H1 (cell line): Measurements from ENCODE around the gene GNAI2. TPM values are rescaled to one million over a fixed set of nuclear protein-coding genes. Genes with fewer than 3 reads are reported as not detected.
A peak's percentile ranks its signal among the peaks of the same experiment; 100 is the strongest.

ENCODE experiments used
- CTCF ChIA-PET: fragments of 300-600 bp; sonication (Branson Sonifier 250); formaldehyde crosslinking; loops from one replicate; lab custom pipeline; 2021; ENCODE audit not compliant: partially characterized antibody; lab: Charles Lee
- POLR2A ChIA-PET: fragments of 300-600 bp; sonication (Branson Sonifier 250); formaldehyde crosslinking; loops from one replicate; lab custom pipeline; 2021; ENCODE audit warnings: inconsistent platforms; ENCODE audit not compliant: partially characterized antibody; lab: Charles Lee
- DNase-seq, 2 experiments: peaks; one replicate each; pipeline versions ENCODE4 v3.0.0 to v3.0.0-alpha.2; 2010 to 2022; ENCODE audit warnings: low spot score in 2 of 2, low read depth in 1 of 2, mixed read lengths in 1 of 2
- FAIRE-seq: peaks from 2 replicates; lab custom pipeline; 2011; peaks lifted over from hg19 to GRCh38; lab: Jason Lieb, UNC
- H2AFZ ChIP-seq: 2 replicates; pipeline ENCODE4 v1.8.1; 2012; ENCODE audit warnings: low read length, inconsistent platforms
- H2AK5ac ChIP-seq: 2 replicates; pipeline ENCODE4 v1.6.1; 2013; ENCODE audit warnings: low read depth, low read length
- H2BK120ac ChIP-seq: replicated peaks from 2 replicates; pipeline ENCODE3; 2013; ENCODE audit warnings: low read depth, low read length, inconsistent platforms
- H2BK12ac ChIP-seq: 2 replicates; pipeline ENCODE4 v1.6.1; 2013; ENCODE audit warnings: low read depth, low read length
- H2BK15ac ChIP-seq: 2 replicates; pipeline ENCODE4 v1.6.1; 2013; ENCODE audit warnings: low read length
- H2BK20ac ChIP-seq: 2 replicates; pipeline ENCODE4 v1.6.1; 2013; ENCODE audit warnings: low read length
- H2BK5ac ChIP-seq: 2 replicates; pipeline ENCODE4 v1.6.1; 2013; ENCODE audit warnings: low read depth, low read length
- H3K14ac ChIP-seq: 2 replicates; pipeline ENCODE4 v1.6.1; 2013; ENCODE audit warnings: inconsistent platforms; ENCODE audit not compliant: insufficient read length
- H3K18ac ChIP-seq: 2 replicates; pipeline ENCODE4 v1.6.1; 2013; ENCODE audit warnings: low read length; ENCODE audit errors: extremely low read depth
- H3K23ac ChIP-seq: 2 replicates; pipeline ENCODE4 v1.6.1; 2013; ENCODE audit warnings: inconsistent platforms; ENCODE audit not compliant: insufficient read length
- H3K23me2 ChIP-seq: 2 replicates; pipeline ENCODE4 v1.6.1; 2013; ENCODE audit warnings: low read depth, low read length
- H3K27ac ChIP-seq: 2 replicates; pipeline ENCODE4 v1.6.1; 2011; ENCODE audit warnings: low read depth, low read length, inconsistent platforms
- H3K27me3 ChIP-seq, 4 experiments: replicated peaks in 1 of 4; 1 replicate in 1 of 4; 2 replicates in 3 of 4; pipeline versions ENCODE4 v1.6.1 to v1.8.1; 2011 to 2013; ENCODE audit warnings: low read length in 3 of 4, mild to moderate bottlenecking in 3 of 4, inconsistent platforms in 2 of 4, mixed read lengths in 2 of 4, moderate library complexity in 1 of 4; ENCODE audit not compliant: control insufficient read depth in 3 of 4, insufficient read depth in 3 of 4; ENCODE audit errors: extremely low read depth in 1 of 4
- H3K36me3 ChIP-seq, 4 experiments: 2 replicates each; pipeline versions ENCODE4 v1.6.1 to v1.8.1; 2011 to 2013; ENCODE audit warnings: mild to moderate bottlenecking in 4 of 4, low read length in 3 of 4, moderate library complexity in 2 of 4, control low read depth in 1 of 4, inconsistent platforms in 1 of 4; ENCODE audit not compliant: insufficient read depth in 4 of 4, control insufficient read depth in 2 of 4
- H3K4ac ChIP-seq: replicated peaks from 2 replicates; pipeline ENCODE3; 2013; ENCODE audit warnings: low read length, low read depth, mixed read lengths, inconsistent platforms; ENCODE audit not compliant: insufficient read length
- H3K4me1 ChIP-seq, 4 experiments: replicated peaks in 1 of 4; 1 replicate in 1 of 4; 2 replicates in 3 of 4; pipeline versions ENCODE4 v1.6.1 to v1.8.1; 2011 to 2013; ENCODE audit warnings: low read length in 3 of 4, inconsistent platforms in 2 of 4, mixed read lengths in 1 of 4; ENCODE audit not compliant: insufficient read depth in 4 of 4, control insufficient read depth in 3 of 4
- H3K4me2 ChIP-seq, 2 experiments: 2 replicates each; pipeline versions ENCODE4 v1.6.1 to v1.8.1; 2011 to 2013; ENCODE audit warnings: low read depth in 2 of 2, low read length in 2 of 2, control low read depth in 1 of 2, inconsistent platforms in 1 of 2, mild to moderate bottlenecking in 1 of 2; ENCODE audit not compliant: insufficient read depth in 1 of 2
- H3K4me3 ChIP-seq, 4 experiments: fragments of 200-600, 300-600 bp in 1 of 4; sonication (generic), shearing (Covaris generic), sonication (Bioruptor Twin) in 1 of 4; 2 replicates each; pipeline versions ENCODE4 v1.5.1 to v1.8.1; 2011 to 2016; ENCODE audit warnings: low read length in 4 of 4, low read depth in 3 of 4, control low read depth in 2 of 4, inconsistent platforms in 2 of 4, mild to moderate bottlenecking in 2 of 4, mixed read lengths in 1 of 4, moderate library complexity in 1 of 4; ENCODE audit not compliant: insufficient read depth in 2 of 4; ENCODE audit errors: extremely low read depth in 1 of 4
- H3K56ac ChIP-seq: replicated peaks from 2 replicates; pipeline ENCODE3; 2013; ENCODE audit warnings: low read depth, mild to moderate bottlenecking, mixed read lengths, low read length, inconsistent platforms; ENCODE audit not compliant: insufficient read length
- H3K79me1 ChIP-seq: 2 replicates; pipeline ENCODE4 v1.6.1; 2013; ENCODE audit warnings: low read depth, low read length, control low read depth
- H3K79me2 ChIP-seq, 2 experiments: 2 replicates each; pipeline versions ENCODE4 v1.6.1 to v1.8.1; 2012 to 2013; ENCODE audit warnings: low read length in 2 of 2, mild to moderate bottlenecking in 2 of 2, inconsistent platforms in 1 of 2; ENCODE audit not compliant: insufficient read depth in 2 of 2, control insufficient read depth in 1 of 2
- H3K9ac ChIP-seq, 4 experiments: replicated peaks in 1 of 4; 1 replicate in 1 of 4; 2 replicates in 3 of 4; pipeline versions ENCODE4 v1.6.1 to v1.8.1; 2011 to 2013; ENCODE audit warnings: low read depth in 3 of 4, low read length in 3 of 4, control low read depth in 2 of 4, mild to moderate bottlenecking in 2 of 4, moderate library complexity in 2 of 4, inconsistent platforms in 1 of 4; ENCODE audit errors: extremely low read depth in 1 of 4
- H3K9me3 ChIP-seq, 2 experiments: 2 replicates each; pipeline versions ENCODE4 v1.6.1 to v1.8.1; 2012 to 2013; ENCODE audit warnings: mild to moderate bottlenecking in 2 of 2, moderate library complexity in 2 of 2, control low read depth in 1 of 2, inconsistent platforms in 1 of 2, low read depth in 1 of 2, low read length in 1 of 2, mixed read lengths in 1 of 2; ENCODE audit not compliant: insufficient read depth in 2 of 2
- H4K20me1 ChIP-seq, 2 experiments: replicated peaks in 1 of 2; 2 replicates each; pipeline versions ENCODE3 to v1.8.1; 2011 to 2013; ENCODE audit warnings: inconsistent platforms in 2 of 2, low read length in 2 of 2, mild to moderate bottlenecking in 1 of 2; ENCODE audit not compliant: insufficient read depth in 2 of 2, control insufficient read depth in 1 of 2
- H4K5ac ChIP-seq: 2 replicates; pipeline ENCODE4 v1.6.1; 2013; ENCODE audit warnings: low read length, low read depth, mixed read lengths, inconsistent platforms; ENCODE audit not compliant: insufficient read length
- H4K8ac ChIP-seq: 2 replicates; pipeline ENCODE4 v1.8.0; 2013; ENCODE audit warnings: mild to moderate bottlenecking, moderate library complexity, low read length, inconsistent platforms; ENCODE audit not compliant: insufficient read depth; ENCODE audit errors: extremely low read depth
- H4K91ac ChIP-seq: replicated peaks from 2 replicates; pipeline ENCODE3; 2013; ENCODE audit warnings: low read length, mixed read lengths, inconsistent platforms; ENCODE audit not compliant: insufficient read length
- CHD1 ChIP-seq: IDR thresholded peaks from 2 replicates; pipeline ENCODE4 v1.6.1; 2012; ENCODE audit warnings: low read depth, low read length, improper control_type of control experiment
- CREB1 ChIP-seq: IDR thresholded peaks from 2 replicates; pipeline ENCODE4 v1.6.1; 2012; ENCODE audit warnings: inconsistent platforms
- EGR1 ChIP-seq: IDR thresholded peaks from 2 replicates; pipeline ENCODE4 v1.6.1; 2011; ENCODE audit warnings: low read depth, low read length, borderline replicate concordance
- EZH2 ChIP-seq: fragments of 200-600 bp; sonication (generic); IDR thresholded peaks from 2 replicates; pipeline ENCODE4 v1.7.1; 2012; ENCODE audit warnings: low read depth, mild to moderate bottlenecking, moderate library complexity, low read length, inconsistent platforms; ENCODE audit not compliant: severe bottlenecking
- JUND ChIP-seq: IDR thresholded peaks from 2 replicates; pipeline ENCODE4 v1.6.1; 2011; ENCODE audit warnings: mild to moderate bottlenecking, improper control_type of control experiment, low read length
- KDM1A ChIP-seq: fragments of 200-600, 300-600 bp; sonication (generic); IDR thresholded peaks from 2 replicates; pipeline ENCODE4 v1.7.1; 2016; ENCODE audit warnings: mild to moderate bottlenecking, low read length, borderline replicate concordance
- NANOG ChIP-seq: IDR thresholded peaks from 2 replicates; pipeline ENCODE4 v1.6.1; 2011; ENCODE audit warnings: low read length, low read depth, mild to moderate bottlenecking, inconsistent platforms; ENCODE audit not compliant: insufficient read depth, poor library complexity, severe bottlenecking
- RAD21 ChIP-seq, 2 experiments: IDR thresholded peaks in 1 of 2; conservative IDR thresholded peaks in 1 of 2; 2 replicates each; pipeline ENCODE4 v1.6.1; 2011; ENCODE audit warnings: low read depth in 2 of 2, low read length in 2 of 2, improper control_type of control experiment in 1 of 2, inconsistent platforms in 1 of 2, mild to moderate bottlenecking in 1 of 2, moderate library complexity in 1 of 2
- SP4 ChIP-seq: IDR thresholded peaks from 2 replicates; pipeline ENCODE4 v1.6.1; 2012; ENCODE audit warnings: low read length, inconsistent platforms
- TCF12 ChIP-seq: IDR thresholded peaks from 2 replicates; pipeline ENCODE4 v1.6.1; 2011; ENCODE audit warnings: low read depth, mild to moderate bottlenecking, low read length
- WGBS, 2 experiments: shearing (Covaris generic) in 1 of 2; methylation state at CpG; one replicate each; pipeline versions ENCODE4 v1.1.6 to v1.1.7; 2013 to 2015; ENCODE audit warnings: low lambda C conversion rate in 2 of 2, mixed read lengths in 2 of 2, inconsistent platforms in 1 of 2, low coverage in 1 of 2, missing lambda C conversion rate in 1 of 2; ENCODE audit not compliant: insufficient replicate concordance in 2 of 2, insufficient coverage in 1 of 2, insufficient read length in 1 of 2; ENCODE audit errors: extremely low coverage in 1 of 2, missing lambda C conversion rate in 1 of 2; 5-methylcytosine and 5-hydroxymethylcytosine counted together
- polyA plus RNA-seq, 7 experiments: library from polyadenylated mRNA; depleted of rRNA in 3 of 7; stranded (reverse) in 5 of 7; unstranded in 2 of 7; fragments of >200 nt in 5 of 7; fragments of 200-250 nt in 2 of 7; gene quantifications; 1 replicate in 5 of 7; 2 replicates in 1 of 7; 4 replicates in 1 of 7; pipeline versions ENCODE4 v1.2.1 to v1.2.3, GENCODE V29; 2011 to 2013; ENCODE audit warnings: missing spikeins in 2 of 7, mixed read lengths in 2 of 7
- total RNA-seq: library from RNA; stranded (reverse); fragmentation: NEBNext Ultra II Directional; extraction: Animal tissue kit (Norgen Biotek cat#: 25700); gene quantifications from 2 replicates; pipeline ENCODE4 v1.2.1, GENCODE V29; 2021
- TF ChIP-seq, protein P1 (sequence below): IDR thresholded peaks from 2 replicates; pipeline ENCODE4 v1.6.1; 2012; ENCODE audit warnings: inconsistent platforms

The GNAI2 gene
- total and polyA plus RNA-seq, 2 of the 8 experiments (the other 6 are each of a cell fraction or from before 2014, with no cell fraction given): 168 to 539 TPM

DNA sequence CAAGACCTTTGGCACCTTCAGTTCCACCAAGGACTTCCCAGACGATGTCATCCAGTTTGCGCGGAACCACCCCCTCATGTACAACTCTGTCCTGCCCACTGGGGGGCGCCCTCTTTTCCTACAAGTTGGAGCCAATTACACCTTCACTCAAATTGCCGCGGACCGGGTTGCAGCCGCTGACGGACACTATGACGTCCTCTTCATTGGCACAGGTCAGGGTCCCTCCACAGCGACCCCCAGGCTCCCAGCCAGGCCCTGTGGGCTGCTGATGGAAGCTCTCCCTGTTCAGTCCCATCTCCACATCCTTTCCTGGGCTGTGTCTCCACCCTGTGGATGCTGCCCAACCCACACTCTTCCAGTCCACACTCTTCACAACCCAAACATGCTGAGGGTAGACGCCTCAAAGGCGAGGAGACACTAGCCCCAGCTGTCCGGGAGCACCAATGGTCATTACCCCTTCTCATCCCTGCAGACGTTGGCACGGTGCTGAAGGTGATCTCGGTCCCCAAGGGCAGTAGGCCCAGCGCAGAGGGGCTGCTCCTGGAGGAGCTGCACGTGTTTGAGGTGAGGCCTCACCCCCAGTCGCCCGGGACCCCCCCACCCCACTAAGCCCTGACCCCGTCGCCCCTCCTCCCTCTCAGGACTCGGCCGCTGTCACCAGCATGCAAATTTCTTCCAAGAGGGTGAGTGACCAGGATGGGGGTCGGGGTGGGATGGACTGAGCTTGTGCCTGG, 38.5 kb downstream of the GNAI2 start:
- H3K79me2 ChIP-seq: no peaks in the 10 kb centered on the region
- no peak overlapping the region; the same call in 1 of the 2 replicates for H2BK15ac ChIP-seq
- FAIRE-seq (peak; percentile 88), DNase-seq (peak in 1 of 2 experiments; percentile 94)
- H3K14ac ChIP-seq: no peak overlapping the region
- no peak overlapping the region for H3K56ac ChIP-seq
- H2AFZ ChIP-seq: no peak overlapping the region
- no peaks in the 10 kb centered on the region for H4K20me1 ChIP-seq
- H3K23me2 ChIP-seq: peaks cover 2% of the 10 kb centered on the region; the same call in 1 of the 2 replicates
- ChIA-PET CTCF (interaction anchor here (0.6 to 53.5 kb wide), 24 partner anchors 9 to 484 kb away, joined by 3 to 2149 read pairs (median 4); partner anchors contain the start of genes GNAI2, GNAT1, HYAL2 and IFRD2), POLR2A (interaction anchor here (0.6 to 9.6 kb wide), 14 partner anchors 8 to 747 kb away, joined by 3 to 122 read pairs (median 4); partner anchors contain the start of gene IFRD2)
- H3K36me3 ChIP-seq: no peaks in the 10 kb centered on the region
- no peak overlapping the region for H3K18ac ChIP-seq
- H2BK5ac ChIP-seq: no peak overlapping the region
- H3K27ac ChIP-seq: no peak overlapping the region
- no peak overlapping the region; a peak in 1 of 7 replicates for H3K9ac ChIP-seq
- peaks cover 27 to 54% (median 43%) of the 10 kb centered on the region in 4 experiments for H3K27me3 ChIP-seq
- H4K91ac ChIP-seq: peak overlapping the region; percentile 90
- H3K4ac ChIP-seq: peak overlapping the region; percentile 44
- no peak overlapping the region for H2BK120ac ChIP-seq
- H3K23ac ChIP-seq: no peak overlapping the region
- H3K4me2 ChIP-seq: peak overlapping the region; percentile 53 to 86
- H3K4me3 ChIP-seq: peak overlapping the region in 2 of 4 experiments; percentile 32 to 61; a peak in 3 of 8 replicates
- H4K5ac ChIP-seq: no peak overlapping the region
- WGBS, 2 experiments: 29% methylated on average over 20 of the region's 26 CpGs; no CpG with 5 or more reads in 1 of the 2 experiments
- no peak overlapping the region for H4K8ac ChIP-seq
- 0 out of 2 replicates have a peak overlapping the region, but pooled peaks have one; percentile 81 for H2BK12ac ChIP-seq
- no peak overlapping the region for H2BK20ac ChIP-seq
- H3K4me1 ChIP-seq: peaks cover 0 to 13% (median 12%) of the 10 kb centered on the region in 4 experiments; a peak in 5 of 7 replicates
- H2AK5ac ChIP-seq: no peak overlapping the region
- H3K79me1 ChIP-seq: no peaks in the 10 kb centered on the region
- H3K9me3 ChIP-seq: no peaks in the 10 kb centered on the region; a peak in 1 of 4 replicates
- TF ChIP-seq RAD21 (IDR thresholded peaks at IDR 0.05 in 1 of 2, conservative IDR thresholded peaks at IDR 0.05 in 1 of 2; ENCODE audit: low read depth in 2 of 2, low read length in 2 of 2) (peak; percentile 37 to 57), JUND (peak; percentile 56), KDM1A (no peak), SP4 (no peak), EZH2 (peak; percentile 10), EGR1 (peak; percentile 75), CREB1 (peak; percentile 82), NANOG (peak; percentile 40), CHD1 (no peak), TCF12 (no peak)
- TF ChIP-seq, protein P1, sequence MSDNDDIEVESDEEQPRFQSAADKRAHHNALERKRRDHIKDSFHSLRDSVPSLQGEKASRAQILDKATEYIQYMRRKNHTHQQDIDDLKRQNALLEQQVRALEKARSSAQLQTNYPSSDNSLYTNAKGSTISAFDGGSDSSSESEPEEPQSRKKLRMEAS: peak; percentile 31; the same call in 1 of the 2 replicates
